Lower lobe of right lung (tissue), 2 donors: ENCODE results near the gene PTBP3. TPM values are rescaled to one million over a fixed set of nuclear protein-coding genes. Genes with fewer than 3 reads are reported as not detected.

Source experiments
- ATAC-seq, 2 donors: fragments of 200-7000 bp; cut with Tn5 transposase; one replicate each; pipeline ENCODE4 v1.9.1; 2020 to 2022; ENCODE audit warnings: mild to moderate bottlenecking in 2 of 2, moderate library complexity in 2 of 2
- DNase-seq: peaks from one replicate; pipeline ENCODE4 v3.0.0-alpha.2; 2020
- H3K27ac ChIP-seq: fragments of 200-600 bp; one replicate; pipeline ENCODE4 v1.8.0; 2022
- H3K27me3 ChIP-seq: fragments of 200-600 bp; one replicate; pipeline ENCODE4 v1.8.0; 2022; ENCODE audit warnings: low read depth
- H3K36me3 ChIP-seq: fragments of 200-600 bp; one replicate; pipeline ENCODE4 v1.8.0; 2022; ENCODE audit warnings: mild to moderate bottlenecking
- H3K4me1 ChIP-seq: fragments of 200-600 bp; one replicate; pipeline ENCODE4 v1.8.0; 2022
- H3K4me3 ChIP-seq: fragments of 200-600 bp; one replicate; pipeline ENCODE4 v1.8.0; 2022; ENCODE audit warnings: mild to moderate bottlenecking
- H3K9me3 ChIP-seq: fragments of 200-600 bp; one replicate; pipeline ENCODE4 v1.8.0; 2022
- CTCF ChIP-seq: fragments of 200-600 bp; IDR thresholded peaks from one replicate; pipeline ENCODE4 v1.8.0; 2022; ENCODE audit warnings: antibody characterized with exemption, mild to moderate bottlenecking
- intact Hi-C: fragments of 100-400 bp; cut with DNase I; formaldehyde crosslinking; loops from one replicate; pipeline ENCODE4 v1.11.0; 2022
- total RNA-seq: library from RNA; stranded (reverse); fragmentation: NEBNext Ultra II Directional; extraction: Animal tissue kit (Norgen Biotek cat#: 25700); gene quantifications from one replicate; pipeline ENCODE4 v1.2.1, GENCODE V29; 2021
- donor health status: DM: no; HTN: yes; CAD: no; lungs with severe emphysema.

The PTBP3 gene
- total RNA-seq, 1 donor from 2014 or later, result 94.9 TPM

DNA sequence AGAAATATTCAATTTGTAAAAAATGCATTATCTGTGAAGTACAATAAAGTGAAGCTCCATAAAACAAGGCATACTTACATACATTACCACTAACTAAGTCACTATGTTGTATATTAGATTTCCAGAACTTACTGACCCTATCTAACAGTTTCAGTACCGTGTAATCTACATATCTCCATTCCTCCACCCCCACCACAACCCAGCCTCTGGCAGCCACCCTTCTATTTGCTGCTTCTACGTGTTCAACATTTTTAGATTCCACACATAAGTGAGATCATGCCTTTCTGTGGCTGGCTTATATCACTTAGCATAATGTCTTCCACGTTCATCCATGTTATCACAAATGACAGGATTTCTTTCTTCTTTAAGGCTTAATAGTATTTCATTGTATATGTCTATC, 31.3 kb upstream of the PTBP3 start:
- no peak for ATAC-seq
- DNase-seq, result no peak
- intact Hi-C loops, result no loop called here
- Histone ChIP-seq H3K4me1 (no peaks in the 10 kb centered on the region), H3K27me3 (no peaks in the 10 kb centered on the region), H3K36me3 (no peaks in the 10 kb centered on the region), H3K9me3 (no peaks in the 10 kb centered on the region), H3K27ac (no peak overlapping the region), H3K4me3 (no peak overlapping the region)
- no peak for TF ChIP-seq CTCF

GRCh38 chr9:112361601-112362000, 28.2 kb upstream of the PTBP3 start:
- intact Hi-C loops, result no loop called here
- H3K27ac ChIP-seq, result no peak overlapping the region
- DNase-seq (no peak), ATAC-seq (peak; percentile 38 to 67)
- no peaks in the 10 kb centered on the region for H3K9me3 ChIP-seq
- H3K4me3 ChIP-seq, result no peak overlapping the region
- H3K4me1 ChIP-seq, result no peaks in the 10 kb centered on the region
- H3K36me3 ChIP-seq, result no peaks in the 10 kb centered on the region
- H3K27me3 ChIP-seq, result no peaks in the 10 kb centered on the region
- TF ChIP-seq CTCF, result peak; percentile 58

DNA sequence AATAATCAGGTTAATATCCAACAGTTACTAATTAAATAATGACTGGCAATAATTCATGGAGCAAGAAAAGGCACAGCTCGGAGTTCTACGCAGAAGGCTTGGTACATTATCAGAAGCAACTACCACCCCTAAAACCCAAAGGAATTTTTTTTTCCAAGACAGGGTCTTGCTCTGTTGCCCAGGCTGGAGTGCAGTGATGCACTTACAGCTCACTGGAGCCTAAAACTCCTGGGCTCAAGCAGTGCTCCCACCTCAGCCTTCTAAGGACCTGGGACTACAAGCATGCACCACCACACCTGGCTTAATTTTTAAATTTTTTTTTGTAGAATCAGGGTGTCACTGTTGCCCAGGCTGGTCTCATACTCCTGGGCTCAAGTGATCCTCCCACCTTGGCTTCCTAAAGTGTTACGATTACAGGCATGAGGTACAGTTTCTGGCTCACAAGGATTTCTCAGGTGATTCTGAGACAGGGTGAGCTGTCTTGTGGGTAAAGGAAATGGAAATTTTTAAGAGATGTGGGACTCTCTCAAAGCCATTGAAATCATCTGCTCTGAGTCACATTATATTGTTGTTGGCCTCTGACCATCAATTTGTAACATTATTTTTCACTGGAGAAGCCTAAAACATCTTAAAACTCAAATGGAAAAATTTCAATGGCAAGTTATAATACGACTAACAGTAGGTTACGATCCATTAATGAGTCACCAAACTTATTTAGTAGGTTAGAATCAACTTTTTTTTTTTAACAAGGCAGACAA, 26.8 kb upstream of the PTBP3 start:
- no peak for TF ChIP-seq CTCF
- Histone ChIP-seq H3K9me3 (no peaks in the 10 kb centered on the region), H3K36me3 (no peaks in the 10 kb centered on the region), H3K27ac (no peak overlapping the region), H3K4me1 (no peaks in the 10 kb centered on the region), H3K27me3 (no peaks in the 10 kb centered on the region), H3K4me3 (no peak overlapping the region)
- DNase-seq (no peak), ATAC-seq (no peak)
- intact Hi-C loops, result no loop called here

DNA sequence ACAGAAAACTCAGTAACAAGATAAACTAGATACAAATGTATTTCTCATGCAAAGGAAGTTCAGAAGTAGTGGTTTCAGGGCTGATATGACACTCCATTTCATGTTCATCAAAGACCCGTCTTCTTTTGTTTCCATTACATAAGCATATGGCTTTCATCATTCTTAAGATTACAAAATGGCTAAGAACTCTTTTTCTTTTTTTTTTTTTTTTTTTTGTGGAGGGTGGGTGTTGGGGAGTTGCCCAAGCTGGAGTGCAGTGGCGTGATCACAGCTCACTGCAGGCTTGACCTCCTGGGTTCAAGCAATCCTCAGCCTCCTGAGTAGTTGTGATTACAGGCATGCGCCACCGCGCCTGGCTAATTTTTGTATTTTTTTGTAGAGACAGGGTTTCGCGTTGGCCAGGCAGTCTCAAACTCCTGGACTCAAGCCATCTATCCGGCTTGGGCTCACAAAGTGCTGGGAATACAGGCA, 22.0 kb upstream of the PTBP3 start:
- intact Hi-C loops, result loop anchor here (10.0 kb wide), 1 partner anchor 261 kb away; no protein-coding TSS in a partner anchor
- no peak overlapping the region for H3K4me3 ChIP-seq
- TF ChIP-seq CTCF, result no peak
- no peaks in the 10 kb centered on the region for H3K4me1 ChIP-seq
- H3K27ac ChIP-seq, result peak overlapping the region; percentile 3
- H3K9me3 ChIP-seq, result no peaks in the 10 kb centered on the region
- no peaks in the 10 kb centered on the region for H3K36me3 ChIP-seq
- DNase-seq (peak; percentile 55), ATAC-seq (peak; percentile 68)
- no peaks in the 10 kb centered on the region for H3K27me3 ChIP-seq

DNA sequence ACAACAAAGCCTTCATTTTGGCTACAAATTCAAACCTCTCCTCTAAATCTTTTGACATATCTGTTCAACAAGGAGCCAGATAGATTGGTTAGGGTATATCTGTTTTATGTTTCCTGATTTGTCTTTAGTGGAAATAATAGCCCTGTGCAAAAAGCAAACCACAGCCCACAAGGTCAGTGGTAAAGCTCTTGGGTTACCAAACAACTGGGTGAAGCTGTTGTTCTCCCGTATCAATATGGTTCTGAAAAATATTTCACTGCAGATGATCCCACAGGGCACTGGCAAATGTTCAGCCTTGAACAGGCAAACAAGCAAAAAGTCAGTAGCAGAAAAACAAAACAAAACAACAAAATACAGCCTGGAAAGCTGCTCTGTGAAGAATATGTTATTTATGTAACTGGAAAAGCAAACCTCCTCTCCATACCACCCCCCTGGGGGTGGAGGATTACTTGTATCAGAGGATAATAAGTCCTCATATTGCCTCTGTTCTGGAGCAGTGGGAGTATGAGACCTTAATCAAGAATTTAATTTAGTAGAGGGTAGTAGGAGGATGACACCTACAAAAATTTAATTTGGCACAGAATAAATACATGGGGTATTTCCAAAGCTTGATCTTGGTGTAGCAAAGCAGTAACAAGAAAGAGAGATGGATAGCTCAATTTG, 20.8 kb upstream of the PTBP3 start:
- H3K4me1 ChIP-seq, result no peaks in the 10 kb centered on the region

More for the DNA sequence above, 20.8 kb upstream of the PTBP3 start:
- Histone ChIP-seq H3K9me3 (no peaks in the 10 kb centered on the region), H3K4me3 (no peak overlapping the region), H3K27me3 (no peaks in the 10 kb centered on the region), H3K36me3 (no peaks in the 10 kb centered on the region), H3K27ac (no peak overlapping the region)
- ATAC-seq (no peak), DNase-seq (no peak)
- intact Hi-C loops, result loop anchor here (10.0 kb wide), 1 partner anchor 259 kb away; no protein-coding TSS in a partner anchor
- no peak for TF ChIP-seq CTCF
